GM18951 (cell line): ENCODE measurements around the gene RAD18.

ENCODE experiments used
- POLR2A ChIP-seq: IDR thresholded peaks from 4 replicates; pipeline ENCODE4 v1.6.1; 2011; ENCODE audit warnings: mild to moderate bottlenecking; ENCODE audit not compliant: insufficient read length, insufficient read depth; ENCODE audit errors: extremely low read depth
- in situ Hi-C: fragments of 300-500 bp; cut with MboI; formaldehyde crosslinking; loops from one replicate; pipeline ENCODE4 v1.12.0; 2022; ENCODE audit warnings: low sequenced_read_pairs, mixed read lengths, inconsistent platforms; ENCODE audit not compliant: unreplicated experiment

The RAD18 gene

DNA sequence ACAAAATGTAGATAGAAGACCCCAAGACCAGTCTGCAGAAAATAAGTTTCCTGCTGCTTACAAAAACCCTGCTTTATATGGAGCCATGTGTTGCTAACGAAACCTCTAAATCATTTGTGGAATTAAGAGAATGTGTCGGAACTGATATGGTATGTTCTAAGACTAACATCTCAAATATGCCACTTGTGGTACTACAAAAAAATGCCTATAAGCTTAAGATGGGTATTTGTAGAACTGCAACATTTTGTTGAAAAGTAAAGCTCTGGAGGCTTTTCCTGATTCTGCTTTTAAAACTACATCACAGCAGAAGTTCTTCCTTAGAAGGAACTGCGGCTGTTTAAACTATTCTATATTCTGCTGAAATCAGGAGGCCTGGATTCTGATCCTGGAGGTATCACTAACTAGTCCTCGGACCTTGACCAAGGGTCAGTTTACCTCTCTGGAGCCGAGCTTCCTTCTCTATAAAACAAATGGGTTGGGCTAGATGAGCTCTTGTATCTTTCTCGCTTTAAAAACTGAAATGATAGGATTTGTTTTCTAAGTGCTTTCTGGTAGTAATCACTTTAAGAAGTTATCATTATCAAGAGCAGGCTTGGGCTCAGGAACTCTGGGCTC lies 74.9 kb downstream of the RAD18 start:
- in situ Hi-C loops, result no loop called here
- no peak for TF ChIP-seq POLR2A

DNA sequence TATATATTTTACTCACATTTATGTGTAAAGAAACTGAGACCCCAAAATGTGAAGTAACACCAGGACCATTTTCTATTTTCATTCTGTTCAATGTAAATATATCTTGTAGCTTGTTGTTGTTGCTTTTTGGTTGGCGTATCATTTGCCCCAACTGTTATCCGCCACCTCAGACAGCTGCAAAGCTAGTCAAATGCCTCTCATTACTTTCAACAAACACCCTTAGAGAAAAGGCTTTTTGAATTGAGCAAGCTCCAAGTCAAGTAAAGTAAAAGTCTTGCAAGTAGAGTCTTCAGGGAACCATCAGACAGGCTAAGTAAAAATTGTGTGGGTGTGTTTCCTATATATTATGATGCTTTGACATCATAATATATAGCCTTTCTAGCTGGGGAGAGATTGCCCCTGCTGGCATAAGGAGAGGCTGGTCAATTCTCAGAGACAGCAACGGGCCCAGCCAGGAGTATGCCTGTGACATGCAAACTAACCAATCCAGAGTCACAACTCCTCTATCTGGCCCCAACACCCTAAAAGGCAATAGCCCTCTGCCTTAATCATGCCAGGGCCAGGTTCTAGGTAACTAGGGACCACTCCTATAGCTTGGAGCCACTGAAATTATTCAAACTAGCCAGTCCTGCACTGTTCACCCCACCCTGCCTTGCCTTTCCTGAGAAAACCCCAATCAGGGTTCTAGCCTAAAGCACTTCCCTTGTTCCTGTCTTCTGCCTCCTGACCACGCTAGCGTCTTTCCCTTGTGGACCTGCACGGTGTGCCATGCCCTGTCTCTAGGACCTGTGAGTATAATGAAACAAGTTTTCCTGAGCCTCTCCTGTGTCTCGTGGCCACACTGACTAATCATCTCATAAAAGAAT lies 75.6 kb downstream of the RAD18 start:
- TF ChIP-seq POLR2A, result no peak
- in situ Hi-C loops, result no loop called here

DNA sequence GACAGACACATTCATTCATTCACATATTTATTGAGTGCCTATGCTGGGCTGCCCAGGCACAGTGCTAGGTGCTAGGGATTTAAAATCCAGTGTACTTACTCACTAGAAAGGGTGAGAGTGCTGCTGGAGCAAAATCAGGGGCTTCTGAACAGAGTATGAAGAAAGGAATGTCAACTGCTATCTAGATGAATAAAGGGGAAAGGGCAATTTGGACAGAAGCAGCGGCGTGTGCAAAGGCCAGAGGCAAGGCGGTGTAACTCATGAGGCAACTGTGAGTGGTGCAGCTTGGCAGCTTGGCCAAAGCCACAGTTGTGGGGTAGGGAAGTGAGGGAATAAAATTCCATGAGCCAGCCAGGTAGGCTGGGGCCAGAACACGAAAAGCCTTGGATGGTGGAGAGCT lies 76.7 kb downstream of the RAD18 start:
- TF ChIP-seq POLR2A, result no peak
- in situ Hi-C loops, result no loop called here

DNA sequence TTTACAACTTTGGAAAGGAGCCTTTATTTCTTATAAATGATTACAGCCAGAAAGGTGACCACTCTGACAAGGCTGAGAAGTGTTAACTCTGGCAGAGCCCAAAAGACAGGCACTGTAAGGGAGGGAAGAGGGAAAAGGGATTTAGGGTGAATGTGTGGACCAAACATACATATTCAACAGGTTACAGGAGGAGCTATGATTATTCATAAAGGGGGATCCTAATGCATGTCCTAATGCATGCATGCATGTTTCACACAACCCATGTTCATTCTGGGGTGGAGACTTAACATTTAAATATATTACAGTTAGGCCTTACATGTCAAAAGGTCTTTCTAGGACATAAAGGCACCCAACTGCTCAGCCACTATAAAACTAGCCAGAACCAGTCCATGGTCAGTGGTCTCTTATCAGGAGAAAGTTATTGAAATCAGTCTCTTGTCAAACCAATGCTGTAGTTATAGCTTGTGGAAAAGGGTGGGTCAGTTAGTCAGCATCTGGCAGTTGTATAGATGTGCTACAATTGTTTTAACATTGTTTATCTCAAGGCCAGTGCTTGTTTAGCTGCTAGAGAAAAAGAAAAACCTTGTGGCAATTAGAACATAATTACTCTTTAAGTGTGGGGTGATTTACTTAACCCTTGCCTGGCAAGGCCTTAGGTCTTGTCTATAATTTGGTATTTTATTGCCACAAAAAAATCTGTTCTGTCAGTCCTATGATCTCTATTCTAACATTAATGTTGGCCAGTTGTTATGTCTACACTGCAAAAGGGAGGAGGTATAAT lies 77.5 kb downstream of the RAD18 start:
- no peak for TF ChIP-seq POLR2A
- in situ Hi-C loops, result no loop called here

DNA sequence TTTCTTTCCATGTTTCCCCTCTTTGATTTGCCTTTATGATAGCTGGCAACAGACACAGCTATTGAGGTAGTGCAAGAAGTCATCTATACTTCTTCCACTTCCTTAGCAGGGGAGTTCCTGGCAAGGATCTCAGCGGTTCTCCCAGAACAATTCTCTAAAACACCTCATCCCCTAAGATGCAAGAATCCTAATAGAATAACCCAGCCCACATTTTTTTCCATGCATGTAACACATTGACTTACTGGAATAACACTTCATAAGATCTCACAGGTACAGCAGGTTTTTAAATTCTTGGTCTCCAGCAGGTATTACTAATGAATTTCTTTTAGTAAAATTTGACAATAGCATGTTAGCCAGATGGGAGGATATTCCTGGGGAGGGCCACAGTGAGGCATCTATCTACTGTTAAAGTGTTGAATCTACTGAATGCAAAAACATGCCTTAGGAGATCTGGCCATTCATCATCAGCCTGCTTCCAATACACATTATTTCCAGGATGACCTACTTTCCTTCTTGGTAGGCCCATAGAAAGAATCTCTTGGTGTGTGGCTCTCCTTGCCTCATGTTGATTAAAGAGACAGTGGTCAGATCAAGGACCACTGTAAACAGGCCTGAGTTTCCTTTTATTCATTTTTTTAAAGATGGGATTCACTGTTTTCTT lies 78.5 kb downstream of the RAD18 start:
- no peak for TF ChIP-seq POLR2A
- in situ Hi-C loops, result no loop called here

DNA sequence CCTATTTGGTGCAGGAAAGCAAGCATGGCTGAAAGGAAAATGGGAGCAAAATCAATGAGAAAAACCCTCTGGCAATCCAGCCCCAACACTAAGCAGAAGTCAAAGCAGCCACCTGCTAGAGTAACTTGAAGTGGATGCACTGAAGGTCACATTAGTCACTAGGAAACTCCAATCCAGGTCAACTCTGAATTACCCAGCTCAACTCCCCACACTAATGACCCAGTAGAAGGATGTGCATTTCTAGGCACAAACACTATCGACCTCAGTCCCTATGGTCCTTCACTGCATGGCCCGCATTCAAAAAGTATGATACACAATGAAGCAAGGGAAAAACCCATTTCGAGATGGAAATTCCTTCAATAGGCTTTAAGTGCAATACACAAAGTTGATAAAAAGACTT lies 80.6 kb downstream of the RAD18 start:
- in situ Hi-C loops, result no loop called here
- TF ChIP-seq POLR2A, result no peak

DNA sequence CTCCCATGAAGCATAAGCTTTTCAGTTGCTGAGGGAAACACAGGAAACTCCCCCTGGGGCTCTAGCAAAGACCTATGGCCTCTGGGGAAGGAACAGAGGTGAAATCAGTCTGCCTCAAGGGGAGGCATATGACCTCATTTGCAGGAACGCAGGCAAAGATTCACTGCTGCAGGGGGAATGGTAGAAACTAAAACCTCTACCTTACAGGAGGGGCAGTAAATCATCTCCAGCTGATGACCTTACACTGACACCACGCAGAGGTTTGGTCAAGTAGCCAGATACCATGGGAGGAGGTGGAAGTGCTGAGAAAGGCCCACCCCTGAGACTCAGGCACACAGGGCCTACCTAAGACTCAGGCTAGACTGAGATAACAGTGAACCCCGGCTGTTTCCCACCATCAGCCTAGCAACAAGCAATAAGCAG lies 81.1 kb downstream of the RAD18 start:
- no peak for TF ChIP-seq POLR2A
- in situ Hi-C loops, result no loop called here

DNA sequence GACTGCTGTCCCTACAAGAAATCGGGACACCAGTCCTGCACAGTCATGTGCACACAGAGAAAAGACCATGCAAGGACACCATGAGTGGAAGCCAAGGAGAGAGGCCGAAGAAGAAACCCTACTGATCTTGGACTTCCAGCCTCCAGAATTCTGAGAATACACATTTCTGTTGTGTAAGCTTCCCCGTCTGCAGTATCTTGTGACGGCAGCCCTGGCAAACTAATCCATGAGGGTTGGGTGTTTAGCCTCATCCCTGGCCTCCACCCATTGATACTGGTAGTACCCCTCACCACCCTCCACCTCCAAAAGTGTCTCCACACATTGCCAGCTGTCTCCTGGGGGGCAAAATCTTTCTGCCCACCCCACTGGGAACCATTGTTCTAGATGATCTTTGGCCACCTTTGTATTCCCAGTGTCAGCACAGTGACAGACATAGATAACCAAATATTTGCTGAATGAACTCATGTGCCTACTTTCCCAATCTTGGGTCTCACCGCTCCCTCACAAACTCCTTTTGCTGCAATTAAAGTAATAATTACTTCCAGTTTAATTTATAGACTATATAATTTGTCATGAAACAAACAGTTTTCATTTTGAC lies 83.8 kb downstream of the RAD18 start:
- no peak for TF ChIP-seq POLR2A
- in situ Hi-C loops, result no loop called here

DNA sequence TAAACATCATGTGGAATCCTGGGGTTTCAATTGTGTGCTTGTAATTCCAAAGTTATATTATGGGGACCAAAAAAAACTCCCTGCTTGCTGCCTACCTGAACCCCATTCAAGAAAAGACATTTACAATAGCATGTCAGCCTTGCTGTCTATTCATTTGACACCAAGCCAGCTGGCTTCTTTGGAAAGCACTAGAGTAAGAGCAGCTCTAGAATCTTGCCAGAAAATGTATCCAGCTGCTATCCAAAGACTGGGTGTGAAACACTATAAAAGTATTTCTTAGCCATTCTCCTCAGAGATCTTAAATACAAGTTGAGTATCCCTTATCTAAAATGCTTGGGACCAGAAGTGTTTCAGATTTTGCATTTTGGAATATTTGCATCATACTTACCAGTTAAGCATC lies 87.4 kb downstream of the RAD18 start:
- in situ Hi-C loops, result no loop called here
- TF ChIP-seq POLR2A, result no peak

DNA sequence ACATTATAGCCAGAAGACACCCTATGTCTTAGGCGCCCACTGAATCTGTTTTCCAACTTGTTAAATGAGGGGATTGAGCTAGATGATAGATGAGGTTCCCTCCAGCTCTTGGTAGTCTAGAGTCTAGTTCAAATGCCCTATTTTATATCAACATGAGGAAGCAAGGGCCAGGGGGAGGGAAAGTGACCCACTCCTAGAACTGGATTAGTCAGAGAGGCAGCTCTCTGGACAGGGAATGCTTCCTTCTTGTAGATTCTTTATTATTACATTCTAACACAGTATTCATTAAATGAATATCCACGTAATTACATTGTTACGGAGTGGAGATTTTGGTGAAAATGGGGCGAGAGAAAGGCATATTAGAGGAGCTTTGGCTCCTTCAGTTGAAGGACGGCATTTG lies 89.5 kb downstream of the RAD18 start:
- TF ChIP-seq POLR2A, result no peak
- in situ Hi-C loops, result no loop called here

DNA sequence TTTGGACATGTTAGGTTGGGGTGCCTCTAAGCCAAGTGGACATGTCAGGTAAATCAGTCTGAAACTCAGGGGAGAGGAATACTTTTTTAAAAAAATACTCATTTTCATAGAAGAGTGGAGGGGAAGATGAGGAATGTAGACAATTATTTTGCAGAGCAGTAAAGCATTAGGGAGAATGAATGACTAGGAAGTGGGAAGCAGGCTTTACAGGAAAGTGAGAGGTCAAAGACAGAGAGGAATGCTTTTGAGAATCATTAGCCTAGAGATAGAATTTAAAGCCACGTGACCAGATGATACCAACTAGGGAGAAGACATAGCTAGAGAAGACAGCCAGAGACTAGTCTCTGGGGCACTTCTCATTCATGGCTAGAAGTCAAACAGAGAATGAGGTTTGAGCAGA lies 91.0 kb downstream of the RAD18 start:
- no peak for TF ChIP-seq POLR2A
- in situ Hi-C loops, result no loop called here

DNA sequence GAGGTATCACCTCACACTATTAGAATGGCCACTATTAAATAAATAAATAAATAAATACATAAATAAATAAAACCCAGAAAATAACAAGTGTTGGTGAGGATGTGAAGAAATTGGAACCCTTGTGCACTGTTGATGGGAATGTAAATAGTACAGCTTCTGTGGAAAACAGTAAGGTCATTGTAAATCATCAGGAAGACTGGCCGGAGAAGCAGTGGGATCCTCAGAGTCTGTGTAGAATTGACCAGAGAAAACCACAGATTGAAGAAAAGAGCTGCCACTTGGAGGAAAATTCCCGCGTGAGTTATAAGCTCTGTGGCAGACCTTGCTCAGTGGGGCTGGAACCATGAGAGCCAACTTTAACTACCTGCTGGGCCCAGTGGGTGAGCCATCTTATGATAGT lies 92.0 kb downstream of the RAD18 start:
- no peak for TF ChIP-seq POLR2A
- in situ Hi-C loops, result no loop called here

DNA sequence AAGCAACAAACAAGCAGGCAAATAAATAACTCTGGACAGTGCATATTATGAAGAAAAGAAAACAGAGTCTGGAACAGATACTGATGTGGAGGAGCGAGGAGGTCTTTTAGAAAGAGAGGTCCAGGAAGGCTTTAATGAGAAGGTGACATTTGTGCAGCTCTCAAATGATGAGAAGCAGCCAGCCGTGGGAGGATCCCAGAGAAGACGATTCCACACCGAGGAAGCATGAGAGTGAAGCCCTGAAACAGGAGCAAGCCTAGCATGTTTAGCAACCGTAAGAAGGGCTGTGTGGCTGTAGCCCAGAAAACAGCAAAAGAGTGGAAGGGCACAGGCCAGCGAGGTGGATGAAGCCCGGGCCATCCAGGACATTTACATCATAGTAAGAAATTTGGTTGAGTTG lies 93.1 kb downstream of the RAD18 start:
- TF ChIP-seq POLR2A, result no peak
- in situ Hi-C loops, result no loop called here
